ENCODE data around the gene COMMD6. TPM values are rescaled to one million over a fixed set of nuclear protein-coding genes. Genes with fewer than 3 reads are reported as not detected.
A peak's percentile ranks its signal among the peaks of the same experiment; 100 is the strongest.

Gene COMMD6
- total RNA-seq, 1 donor from 2014 or later, result 155 TPM

- no peak for DNase-seq (ENCODE audit: low read depth)
- H3K27me3 ChIP-seq (ENCODE audit: control insufficient read depth, insufficient read depth, low read length), result no peaks in the 10 kb centered on the region
- H3K4me3 ChIP-seq (ENCODE audit: low read depth, low read length), result peak overlapping the region; percentile 77
- TF ChIP-seq, protein P1, sequence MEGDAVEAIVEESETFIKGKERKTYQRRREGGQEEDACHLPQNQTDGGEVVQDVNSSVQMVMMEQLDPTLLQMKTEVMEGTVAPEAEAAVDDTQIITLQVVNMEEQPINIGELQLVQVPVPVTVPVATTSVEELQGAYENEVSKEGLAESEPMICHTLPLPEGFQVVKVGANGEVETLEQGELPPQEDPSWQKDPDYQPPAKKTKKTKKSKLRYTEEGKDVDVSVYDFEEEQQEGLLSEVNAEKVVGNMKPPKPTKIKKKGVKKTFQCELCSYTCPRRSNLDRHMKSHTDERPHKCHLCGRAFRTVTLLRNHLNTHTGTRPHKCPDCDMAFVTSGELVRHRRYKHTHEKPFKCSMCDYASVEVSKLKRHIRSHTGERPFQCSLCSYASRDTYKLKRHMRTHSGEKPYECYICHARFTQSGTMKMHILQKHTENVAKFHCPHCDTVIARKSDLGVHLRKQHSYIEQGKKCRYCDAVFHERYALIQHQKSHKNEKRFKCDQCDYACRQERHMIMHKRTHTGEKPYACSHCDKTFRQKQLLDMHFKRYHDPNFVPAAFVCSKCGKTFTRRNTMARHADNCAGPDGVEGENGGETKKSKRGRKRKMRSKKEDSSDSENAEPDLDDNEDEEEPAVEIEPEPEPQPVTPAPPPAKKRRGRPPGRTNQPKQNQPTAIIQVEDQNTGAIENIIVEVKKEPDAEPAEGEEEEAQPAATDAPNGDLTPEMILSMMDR (IDR thresholded peaks at IDR 0.05; ENCODE audit: insufficient read depth, low read length, poor library complexity, severe bottlenecking), result no peak
- H3K36me3 ChIP-seq (ENCODE audit: control insufficient read depth, insufficient read depth, low read length), result no peaks in the 10 kb centered on the region
These were observed 56.9 kb downstream of the COMMD6 start for GRCh38 chr13:75480671-75481175.

- no peak overlapping the region for H3K4me3 ChIP-seq (ENCODE audit: low read depth, low read length)
- DNase-seq (ENCODE audit: low read depth), result no peak
- no peaks in the 10 kb centered on the region for H3K36me3 ChIP-seq (ENCODE audit: control insufficient read depth, insufficient read depth, low read length)
- no peaks in the 10 kb centered on the region for H3K27me3 ChIP-seq (ENCODE audit: control insufficient read depth, insufficient read depth, low read length)
- TF ChIP-seq, protein P1 (IDR thresholded peaks at IDR 0.05; ENCODE audit: insufficient read depth, low read length, poor library complexity, severe bottlenecking), result no peak
These were observed 58.4 kb downstream of the COMMD6 start for GRCh38 chr13:75479102-75479740.

DNA sequence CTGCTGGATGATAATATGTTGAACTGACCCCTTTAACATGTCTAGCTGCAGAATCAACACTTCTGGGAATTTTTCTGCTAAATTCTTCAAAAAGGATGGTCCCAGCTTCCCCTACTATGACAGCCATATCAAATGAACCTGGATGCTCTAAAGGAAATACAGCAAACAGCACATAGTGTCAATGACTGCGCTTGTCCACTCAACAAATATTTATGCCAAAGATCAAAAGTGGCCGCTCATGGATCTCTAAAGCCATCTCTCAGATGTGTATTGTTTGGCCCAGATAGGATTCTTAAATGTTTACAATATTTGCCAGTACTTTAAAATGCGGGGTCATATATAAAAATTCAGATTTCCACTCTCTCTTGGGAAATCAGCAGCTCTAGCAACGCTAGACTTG lies 59.0 kb downstream of the COMMD6 start:
- TF ChIP-seq, protein P1 (IDR thresholded peaks at IDR 0.05; ENCODE audit: insufficient read depth, low read length, poor library complexity, severe bottlenecking), result no peak
- Histone ChIP-seq H3K4me3 (ENCODE audit: low read depth, low read length) (no peak overlapping the region), H3K36me3 (ENCODE audit: control insufficient read depth, insufficient read depth, low read length) (no peaks in the 10 kb centered on the region), H3K27me3 (ENCODE audit: control insufficient read depth, insufficient read depth, low read length) (no peaks in the 10 kb centered on the region)
- no peak for DNase-seq (ENCODE audit: low read depth)

Other genes with a start within 250 kb of the COMMD6 start
- 7.9 and 8.6 TPM in 2 replicates for gene TBC1D4, start 55.7 kb downstream of the COMMD6 start, total RNA-seq
- gene UCHL3, start 11.9 kb upstream of the COMMD6 start, total RNA-seq, result 75.5 and 78.6 TPM in 2 replicates
- 12.3 and 20.1 TPM in 2 replicates for gene LMO7, start 98.5 kb upstream of the COMMD6 start, total RNA-seq

All from kidney epithelial cell (primary cell).